ENCODE data around the gene DOCK9. TPM values are rescaled to one million over a fixed set of nuclear protein-coding genes. Genes with fewer than 3 reads are reported as not detected.

Gene DOCK9
- total RNA-seq, 1 experiment from 2014 or later = 31.7 TPM

DNA sequence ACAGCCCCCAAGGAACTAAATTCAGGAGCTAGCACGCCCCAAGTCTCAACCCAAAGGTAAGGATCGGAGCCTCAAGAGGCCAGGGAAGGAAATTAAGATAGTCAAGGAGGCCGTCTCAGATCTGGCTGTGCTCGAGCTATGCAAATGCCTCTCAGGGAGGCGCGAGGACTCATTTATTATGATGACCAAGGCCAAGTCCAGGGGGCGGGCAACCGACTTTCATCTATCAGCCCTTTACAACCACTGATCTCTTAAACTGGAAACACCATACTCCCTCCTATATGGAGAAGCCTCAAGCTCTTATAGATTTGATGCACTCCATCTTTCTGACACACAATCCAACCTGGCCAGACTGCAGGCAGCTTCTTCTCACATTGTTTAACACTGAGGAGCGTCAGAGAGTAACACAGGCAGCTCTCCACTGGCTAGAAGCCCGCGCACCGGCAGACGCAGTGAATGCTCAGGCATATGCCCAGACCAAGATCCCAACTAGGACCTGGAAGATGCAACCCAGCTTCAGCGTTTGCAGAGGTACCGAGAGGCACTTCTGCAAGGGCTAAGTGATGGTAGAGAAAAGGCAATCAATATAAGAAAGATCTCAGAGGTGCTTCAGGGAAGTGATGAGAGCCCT is 215.8 kb downstream of the DOCK9 start:
- intact Hi-C loops (cut with micrococcal nuclease) = no loop called here
- H3K27me3 ChIP-seq (ENCODE audit: low read length) = no peaks in the 10 kb centered on the region
- ATAC-seq (no peak), DNase-seq (no peak)
- 0 out of 2 replicates have a peak overlapping the region, but pooled peaks have one; percentile 6 for H2AFZ ChIP-seq (ENCODE audit: low read length)
- H3K4me2 ChIP-seq (ENCODE audit: low read length) = no peak overlapping the region
- ChIA-PET POLR2A (ENCODE audit: unreplicated experiment) (no interaction called here), CTCF (no interaction called here)
- no peaks in the 10 kb centered on the region for H3K4me1 ChIP-seq (ENCODE audit: insufficient read depth, low read length)
- no peaks in the 10 kb centered on the region for H4K20me1 ChIP-seq (ENCODE audit: low read length)
- no peaks in the 10 kb centered on the region for H3K36me3 ChIP-seq (ENCODE audit: low read depth, low read length)
- BruUV-seq (replicated peaks) = no TSS peak
- no peaks in the 10 kb centered on the region for H3K9me3 ChIP-seq (ENCODE audit: low read length)
- H3K27ac ChIP-seq (ENCODE audit: low read length) = no peak overlapping the region
- H3F3A ChIP-seq (ENCODE audit: low read length, unreplicated experiment) = no peaks in the 10 kb centered on the region
- H3K9ac ChIP-seq (ENCODE audit: low read length) = no peak overlapping the region
- H3K79me2 ChIP-seq (ENCODE audit: low read length) = no peaks in the 10 kb centered on the region
- TF ChIP-seq EZH2phosphoT487 (IDR thresholded peaks at IDR 0.05; ENCODE audit: borderline replicate concordance, low read length) = no peak
- TF ChIP-seq, protein P1, sequence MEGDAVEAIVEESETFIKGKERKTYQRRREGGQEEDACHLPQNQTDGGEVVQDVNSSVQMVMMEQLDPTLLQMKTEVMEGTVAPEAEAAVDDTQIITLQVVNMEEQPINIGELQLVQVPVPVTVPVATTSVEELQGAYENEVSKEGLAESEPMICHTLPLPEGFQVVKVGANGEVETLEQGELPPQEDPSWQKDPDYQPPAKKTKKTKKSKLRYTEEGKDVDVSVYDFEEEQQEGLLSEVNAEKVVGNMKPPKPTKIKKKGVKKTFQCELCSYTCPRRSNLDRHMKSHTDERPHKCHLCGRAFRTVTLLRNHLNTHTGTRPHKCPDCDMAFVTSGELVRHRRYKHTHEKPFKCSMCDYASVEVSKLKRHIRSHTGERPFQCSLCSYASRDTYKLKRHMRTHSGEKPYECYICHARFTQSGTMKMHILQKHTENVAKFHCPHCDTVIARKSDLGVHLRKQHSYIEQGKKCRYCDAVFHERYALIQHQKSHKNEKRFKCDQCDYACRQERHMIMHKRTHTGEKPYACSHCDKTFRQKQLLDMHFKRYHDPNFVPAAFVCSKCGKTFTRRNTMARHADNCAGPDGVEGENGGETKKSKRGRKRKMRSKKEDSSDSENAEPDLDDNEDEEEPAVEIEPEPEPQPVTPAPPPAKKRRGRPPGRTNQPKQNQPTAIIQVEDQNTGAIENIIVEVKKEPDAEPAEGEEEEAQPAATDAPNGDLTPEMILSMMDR (conservative IDR thresholded peaks at IDR 0.05; ENCODE audit: low read depth, low read length) = no peak
- no peak for TF ChIP-seq EZH2 (IDR thresholded peaks at IDR 0.05; ENCODE audit: low read length, unreplicated experiment)
- H3K4me3 ChIP-seq (ENCODE audit: low read length) = no peak overlapping the region
- no peaks in the 10 kb centered on the region for H3K9me2 ChIP-seq (replicated peaks; ENCODE audit: low read length)

DNA sequence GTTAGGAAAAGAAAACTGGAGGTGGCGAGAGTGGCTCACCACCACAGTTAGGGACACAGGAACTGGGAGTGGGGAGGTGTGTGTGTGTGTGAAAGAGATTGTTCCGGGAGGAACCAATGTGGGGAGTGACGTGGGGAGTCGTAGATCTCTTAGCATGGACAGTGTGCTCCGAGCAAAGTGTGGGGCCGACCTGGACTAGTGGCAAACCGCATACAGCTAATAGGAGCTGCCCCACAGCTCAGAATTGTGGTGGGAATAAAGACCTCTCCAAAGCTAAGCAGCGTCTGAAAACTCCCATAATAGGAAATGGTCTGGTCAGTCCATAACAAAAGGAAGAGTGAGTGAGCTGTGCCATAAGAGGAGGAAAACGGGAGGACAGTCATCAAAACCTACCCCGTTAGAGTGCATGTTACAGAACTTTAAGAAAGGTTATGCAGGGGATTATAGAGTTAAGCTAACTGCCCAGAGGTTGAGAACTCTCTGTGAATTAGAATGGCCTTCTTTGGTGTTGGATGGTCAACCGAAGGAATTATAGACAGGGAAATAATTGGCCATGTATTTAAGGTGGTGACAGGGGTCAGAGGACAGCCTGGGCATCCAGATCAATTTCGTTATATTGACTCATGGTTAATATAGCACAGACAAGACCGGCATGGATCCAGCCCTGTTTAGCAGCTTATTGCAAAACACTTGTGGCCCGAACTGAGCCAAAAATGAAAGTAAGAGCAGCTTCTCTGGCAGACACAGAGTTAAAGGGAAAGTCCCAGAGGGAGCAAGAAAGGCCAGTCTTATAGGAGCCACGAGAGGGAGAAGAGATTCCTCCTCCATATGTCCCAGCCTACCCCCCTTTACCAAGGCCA is 216.5 kb downstream of the DOCK9 start:
- Histone ChIP-seq H3K36me3 (ENCODE audit: low read depth, low read length) (no peaks in the 10 kb centered on the region), H4K20me1 (ENCODE audit: low read length) (no peaks in the 10 kb centered on the region), H3K9ac (ENCODE audit: low read length) (no peak overlapping the region), H3K4me2 (ENCODE audit: low read length) (no peak overlapping the region), H3F3A (ENCODE audit: low read length, unreplicated experiment) (no peaks in the 10 kb centered on the region), H3K27ac (ENCODE audit: low read length) (no peak overlapping the region), H3K27me3 (ENCODE audit: low read length) (no peaks in the 10 kb centered on the region), H3K9me3 (ENCODE audit: low read length) (no peaks in the 10 kb centered on the region), H3K79me2 (ENCODE audit: low read length) (no peaks in the 10 kb centered on the region), H3K9me2 (replicated peaks; ENCODE audit: low read length) (no peaks in the 10 kb centered on the region), H3K4me1 (ENCODE audit: insufficient read depth, low read length) (no peaks in the 10 kb centered on the region), H2AFZ (ENCODE audit: low read length) (0 out of 2 replicates have a peak overlapping the region, but pooled peaks have one; percentile 6), H3K4me3 (ENCODE audit: low read length) (no peak overlapping the region)
- BruUV-seq (replicated peaks) = no TSS peak
- TF ChIP-seq EZH2phosphoT487 (IDR thresholded peaks at IDR 0.05; ENCODE audit: borderline replicate concordance, low read length) (no peak), EZH2 (IDR thresholded peaks at IDR 0.05; ENCODE audit: low read length, unreplicated experiment) (no peak)
- TF ChIP-seq, protein P1 (conservative IDR thresholded peaks at IDR 0.05; ENCODE audit: low read depth, low read length) = no peak
- POLR2A ChIA-PET (ENCODE audit: unreplicated experiment) = interaction anchor here (0.6 kb wide), 1 partner anchor 62 kb away, joined by 3 read pairs; no protein-coding TSS in a partner anchor
- intact Hi-C loops (cut with micrococcal nuclease) = no loop called here
- CTCF ChIA-PET = no interaction called here
- no peak for DNase-seq
- no peak for ATAC-seq

DNA sequence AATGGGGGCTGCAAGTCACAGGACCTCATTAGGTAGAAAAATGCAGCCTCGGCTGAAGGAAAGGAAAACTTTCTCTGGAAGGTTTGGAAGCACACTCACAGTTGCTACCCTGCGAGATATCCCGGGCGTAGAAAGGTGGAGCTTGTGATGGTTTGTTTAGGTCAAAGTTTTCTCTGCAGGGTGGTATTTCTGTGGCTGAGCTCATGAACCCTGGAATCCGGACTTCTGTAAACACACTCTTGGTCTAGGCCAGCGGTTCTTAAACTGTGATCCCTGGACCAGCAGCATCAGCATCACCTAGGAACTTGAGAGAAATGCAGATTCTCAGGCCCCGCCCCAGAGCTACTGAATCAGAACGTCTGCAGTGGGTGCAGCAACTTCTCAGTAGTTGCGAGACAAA is 222.1 kb downstream of the DOCK9 start:
- no peak for DNase-seq
- no peaks in the 10 kb centered on the region for H3F3A ChIP-seq (ENCODE audit: low read length, unreplicated experiment)
- no peaks in the 10 kb centered on the region for H3K27me3 ChIP-seq (ENCODE audit: low read length)
- intact Hi-C loops (cut with micrococcal nuclease) = no loop called here
- H3K9me2 ChIP-seq (replicated peaks; ENCODE audit: low read length) = no peaks in the 10 kb centered on the region
- no TSS peak for BruUV-seq (replicated peaks)
- no peak overlapping the region for H3K27ac ChIP-seq (ENCODE audit: low read length)
- no peak overlapping the region for H3K9ac ChIP-seq (ENCODE audit: low read length)
- no peaks in the 10 kb centered on the region for H3K4me1 ChIP-seq (ENCODE audit: insufficient read depth, low read length)
- no peak for ATAC-seq
- no peaks in the 10 kb centered on the region for H3K36me3 ChIP-seq (ENCODE audit: low read depth, low read length)
- H3K79me2 ChIP-seq (ENCODE audit: low read length) = no peaks in the 10 kb centered on the region
- H4K20me1 ChIP-seq (ENCODE audit: low read length) = no peaks in the 10 kb centered on the region
- ChIA-PET CTCF (no interaction called here), POLR2A (ENCODE audit: unreplicated experiment) (no interaction called here)
- H3K9me3 ChIP-seq (ENCODE audit: low read length) = no peaks in the 10 kb centered on the region
- H3K4me2 ChIP-seq (ENCODE audit: low read length) = no peak overlapping the region
- H2AFZ ChIP-seq (ENCODE audit: low read length) = no peak overlapping the region
- H3K4me3 ChIP-seq (ENCODE audit: low read length) = no peak overlapping the region
- TF ChIP-seq EZH2phosphoT487 (IDR thresholded peaks at IDR 0.05; ENCODE audit: borderline replicate concordance, low read length) (no peak), EZH2 (IDR thresholded peaks at IDR 0.05; ENCODE audit: low read length, unreplicated experiment) (no peak)
- TF ChIP-seq, protein P1 (conservative IDR thresholded peaks at IDR 0.05; ENCODE audit: low read depth, low read length) = no peak
